Activated T-helper 17 cell treated with anti-CD3 and anti-CD28 coated beads, Interleukin-2, amount 50 U/mL, for 72 hours (primary cell): ENCODE measurements around the gene SEC63. TPM values are rescaled to one million over a fixed set of nuclear protein-coding genes. Genes with fewer than 3 reads are reported as not detected.
"Not testable (repeated sequence)": the region's sequence is repeated elsewhere in the genome, so short reads cannot be mapped to it uniquely, and the experiment has no call there.

ENCODE experiments used
- ATAC-seq: fragments of 150-1000 bp; cut with Tn5 transposase; replicated peaks from 2 replicates; pipeline ENCODE4 v1.10.0; 2021; ENCODE audit warnings: mild to moderate bottlenecking, moderate library complexity
- H3K27ac Mint-ChIP-seq: one replicate; pipeline ENCODE4 v1.8.0; 2022; ENCODE audit warnings: mixed read lengths
- H3K27me3 Mint-ChIP-seq: one replicate; pipeline ENCODE4 v1.8.0; 2022; ENCODE audit warnings: mixed read lengths
- H3K36me3 Mint-ChIP-seq: one replicate; pipeline ENCODE4 v1.8.0; 2022; ENCODE audit warnings: low read depth, mild to moderate bottlenecking, mixed read lengths
- H3K4me1 Mint-ChIP-seq: one replicate; pipeline ENCODE4 v1.8.0; 2022; ENCODE audit warnings: mixed read lengths
- H3K4me3 Mint-ChIP-seq: one replicate; pipeline ENCODE4 v1.8.0; 2022; ENCODE audit warnings: mild to moderate bottlenecking, mixed read lengths
- H3K9me3 Mint-ChIP-seq: one replicate; pipeline ENCODE4 v1.8.0; 2022; ENCODE audit warnings: mixed read lengths
- total RNA-seq, 2 donors: library from RNA; stranded (reverse); gene quantifications; one replicate each; pipeline ENCODE4 v1.2.3, GENCODE V29; 2022

Gene SEC63
- total RNA-seq, 2 donors from 2014 or later = 72.6 to 88.0 TPM

- H3K36me3 Mint-ChIP-seq = peaks cover 56% of the 10 kb centered on the region
- peaks cover 5% of the 10 kb centered on the region for H3K4me1 Mint-ChIP-seq
- H3K4me3 Mint-ChIP-seq = no peak overlapping the region
- peak; percentile 93 for ATAC-seq
- no peaks in the 10 kb centered on the region for H3K27me3 Mint-ChIP-seq
- peak overlapping the region; percentile 61 for H3K27ac Mint-ChIP-seq
- H3K9me3 Mint-ChIP-seq = no peaks in the 10 kb centered on the region
These were observed 87.6 kb downstream of the SEC63 start for GRCh38 chr6:107870381-107870780.

- peaks cover 51% of the 10 kb centered on the region for H3K36me3 Mint-ChIP-seq
- no peak overlapping the region for H3K4me3 Mint-ChIP-seq
- peak overlapping the region; percentile 61 for H3K27ac Mint-ChIP-seq
- peaks cover 5% of the 10 kb centered on the region for H3K27me3 Mint-ChIP-seq
- peaks cover 5% of the 10 kb centered on the region for H3K4me1 Mint-ChIP-seq
- ATAC-seq = no peak
- H3K9me3 Mint-ChIP-seq = no peaks in the 10 kb centered on the region
These were observed 88.1 kb downstream of the SEC63 start for GRCh38 chr6:107869871-107870270.

- Mint-ChIP-seq H3K27ac (no peak overlapping the region), H3K36me3 (peaks cover 43% of the 10 kb centered on the region), H3K27me3 (peaks cover 6% of the 10 kb centered on the region), H3K4me1 (peaks cover 5% of the 10 kb centered on the region), H3K4me3 (no peak overlapping the region), H3K9me3 (no peaks in the 10 kb centered on the region)
- ATAC-seq = no peak
These were observed 89.0 kb downstream of the SEC63 start for GRCh38 chr6:107868867-107869611.

GRCh38 chr6:107867302-107867615 is 90.7 kb downstream of the SEC63 start:
- H3K9me3 Mint-ChIP-seq = no peaks in the 10 kb centered on the region
- peaks cover 6% of the 10 kb centered on the region for H3K27me3 Mint-ChIP-seq
- no peak overlapping the region for H3K27ac Mint-ChIP-seq
- ATAC-seq = no peak
- H3K4me3 Mint-ChIP-seq = no peak overlapping the region
- peaks cover 25% of the 10 kb centered on the region for H3K36me3 Mint-ChIP-seq
- H3K4me1 Mint-ChIP-seq = peaks cover 5% of the 10 kb centered on the region

- Mint-ChIP-seq H3K27me3 (peaks cover 6% of the 10 kb centered on the region), H3K36me3 (peaks cover 20% of the 10 kb centered on the region), H3K27ac (no peak overlapping the region), H3K9me3 (no peaks in the 10 kb centered on the region), H3K4me1 (peaks cover 5% of the 10 kb centered on the region), H3K4me3 (no peak overlapping the region)
- ATAC-seq = peak; percentile 31
These were observed 91.3 kb downstream of the SEC63 start for GRCh38 chr6:107866606-107867301.

- Mint-ChIP-seq H3K4me1 (peaks cover 5% of the 10 kb centered on the region), H3K27me3 (peaks cover 6% of the 10 kb centered on the region), H3K36me3 (no peaks in the 10 kb centered on the region), H3K27ac (no peak overlapping the region), H3K4me3 (no peak overlapping the region), H3K9me3 (no peaks in the 10 kb centered on the region)
- ATAC-seq = no peak
These were observed 93.5 kb downstream of the SEC63 start for GRCh38 chr6:107864226-107865127.

- Mint-ChIP-seq H3K27me3 (peaks cover 6% of the 10 kb centered on the region), H3K4me3 (no peak overlapping the region), H3K9me3 (no peaks in the 10 kb centered on the region), H3K4me1 (peaks cover 3% of the 10 kb centered on the region), H3K36me3 (no peaks in the 10 kb centered on the region), H3K27ac (no peak overlapping the region)
- ATAC-seq = no peak
These were observed 95.6 kb downstream of the SEC63 start for GRCh38 chr6:107862383-107862782.

- not testable (repeated sequence) for H3K27ac Mint-ChIP-seq, ATAC-seq, H3K4me1 Mint-ChIP-seq
These were observed 97.0 kb downstream of the SEC63 start for GRCh38 chr6:107860963-107861362.

GRCh38 chr6:107860144-107860543 is 97.9 kb downstream of the SEC63 start:
- H3K4me1 Mint-ChIP-seq, H3K27ac Mint-ChIP-seq, H3K4me3 Mint-ChIP-seq, H3K27me3 Mint-ChIP-seq, H3K9me3 Mint-ChIP-seq, H3K36me3 Mint-ChIP-seq, ATAC-seq: not testable (repeated sequence)

More at GRCh38 chr6:107860963-107861362, 97.0 kb downstream of the SEC63 start:
- H3K9me3 Mint-ChIP-seq, H3K36me3 Mint-ChIP-seq, H3K27me3 Mint-ChIP-seq, H3K4me3 Mint-ChIP-seq: not testable (repeated sequence)

- ATAC-seq = peak; percentile 80
- Mint-ChIP-seq H3K4me1 (peaks cover 5% of the 10 kb centered on the region), H3K27ac (no peak overlapping the region), H3K36me3 (no peaks in the 10 kb centered on the region), H3K4me3 (no peak overlapping the region), H3K27me3 (no peaks in the 10 kb centered on the region), H3K9me3 (no peaks in the 10 kb centered on the region)
These were observed 104.8 kb downstream of the SEC63 start for GRCh38 chr6:107853230-107853629.

GRCh38 chr6:107849325-107849724 is 108.7 kb downstream of the SEC63 start:
- no peak overlapping the region for H3K27ac Mint-ChIP-seq
- no peaks in the 10 kb centered on the region for H3K9me3 Mint-ChIP-seq
- no peak overlapping the region for H3K4me3 Mint-ChIP-seq
- no peaks in the 10 kb centered on the region for H3K36me3 Mint-ChIP-seq
- no peaks in the 10 kb centered on the region for H3K27me3 Mint-ChIP-seq
- peaks cover 5% of the 10 kb centered on the region for H3K4me1 Mint-ChIP-seq
- ATAC-seq = no peak

- H3K4me1 Mint-ChIP-seq = peaks cover 11% of the 10 kb centered on the region
- H3K27ac Mint-ChIP-seq = peak overlapping the region; percentile 58
- H3K4me3 Mint-ChIP-seq = peak overlapping the region; percentile 78
- no peaks in the 10 kb centered on the region for H3K36me3 Mint-ChIP-seq
- peak; percentile 92 for ATAC-seq
- H3K9me3 Mint-ChIP-seq = no peaks in the 10 kb centered on the region
- no peaks in the 10 kb centered on the region for H3K27me3 Mint-ChIP-seq
These were observed 109.9 kb downstream of the SEC63 start for GRCh38 chr6:107847844-107848802.

GRCh38 chr6:107846262-107846795 is 111.7 kb downstream of the SEC63 start:
- no peak for ATAC-seq
- no peak overlapping the region for H3K27ac Mint-ChIP-seq
- H3K4me3 Mint-ChIP-seq = no peak overlapping the region
- H3K4me1 Mint-ChIP-seq = peaks cover 11% of the 10 kb centered on the region
- no peaks in the 10 kb centered on the region for H3K27me3 Mint-ChIP-seq
- H3K9me3 Mint-ChIP-seq = no peaks in the 10 kb centered on the region
- no peaks in the 10 kb centered on the region for H3K36me3 Mint-ChIP-seq
